HG03457 (cell line): ENCODE measurements around the gene SNX32.
"Not testable (repeated sequence)": the region's sequence is repeated elsewhere in the genome, so short reads cannot be mapped to it uniquely, and the experiment has no call there.

Experiments used
- ATAC-seq: cut with Tn5 transposase; IDR thresholded peaks from one replicate; pipeline ENCODE4 v1.9.1; 2021; ENCODE audit warnings: moderate number of reproducible peaks; ENCODE audit not compliant: unreplicated experiment

SNX32 gene

GRCh38 chr11:65883058-65883761 is 49.4 kb downstream of the SNX32 start:
- ATAC-seq = no peak

GRCh38 chr11:65883786-65884715 is 50.3 kb downstream of the SNX32 start:
- ATAC-seq = no peak

GRCh38 chr11:65884716-65885092 is 50.9 kb downstream of the SNX32 start:
- no peak for ATAC-seq

GRCh38 chr11:65885231-65885630 is 51.5 kb downstream of the SNX32 start:
- ATAC-seq = no peak

GRCh38 chr11:65885808-65886536 is 52.2 kb downstream of the SNX32 start:
- no peak for ATAC-seq

GRCh38 chr11:65886826-65887722 is 53.3 kb downstream of the SNX32 start:
- no peak for ATAC-seq

GRCh38 chr11:65887723-65888162 is 54.0 kb downstream of the SNX32 start:
- no peak for ATAC-seq

- ATAC-seq = no peak
Measured at GRCh38 chr11:65888163-65888814, 54.5 kb downstream of the SNX32 start, which contains the start of gene FIBP. TSS of gene FIBP (minus strand) at chr11:65888471. CDS start at chr11:65888418, 53 bp downstream.

GRCh38 chr11:65890324-65891218 is 56.8 kb downstream of the SNX32 start, which contains the start of gene CCDC85B:
TSS of gene CCDC85B (plus strand) at chr11:65890673. CDS start at chr11:65890784, 111 bp downstream.
- ATAC-seq = peak; percentile 40

GRCh38 chr11:65891219-65892136 is 57.7 kb downstream of the SNX32 start:
- no peak for ATAC-seq

GRCh38 chr11:65892137-65892540 is 58.4 kb downstream of the SNX32 start:
- ATAC-seq = not testable (repeated sequence)

- no peak for ATAC-seq
Measured at GRCh38 chr11:65892661-65893317, 59.0 kb downstream of the SNX32 start.

GRCh38 chr11:65894034-65894591 is 60.4 kb downstream of the SNX32 start:
- ATAC-seq = no peak

GRCh38 chr11:65895482-65895981 is 61.8 kb downstream of the SNX32 start:
- ATAC-seq = no peak

GRCh38 chr11:65896034-65896999 is 62.6 kb downstream of the SNX32 start:
- no peak for ATAC-seq
